Uterus (tissue), 4 donors: Measurements from ENCODE around the gene DNAH6. TPM values are rescaled to one million over a fixed set of nuclear protein-coding genes. Genes with fewer than 3 reads are reported as not detected.

Experiments
- DNase-seq, 2 donors: peaks; one replicate each; pipeline ENCODE4 v3.0.0-alpha.2; 2019 to 2020
- H3K27ac ChIP-seq, 2 donors: fragments of 200-600 bp; sonication (generic); 1 replicate in 1 of 2; 2 replicates in 1 of 2; pipeline ENCODE4 v1.5.1; 2016 to 2018
- H3K27me3 ChIP-seq, 2 donors: fragments of 200-600 bp; sonication (generic); one replicate each; pipeline ENCODE4 v1.5.1; 2018 to 2019; ENCODE audit warnings: control low read depth in 1 of 2
- H3K36me3 ChIP-seq, 2 donors: fragments of 200-600 bp; sonication (generic); one replicate each; pipeline ENCODE4 v1.5.1; 2019; ENCODE audit warnings: control low read depth in 1 of 2
- H3K4me1 ChIP-seq, 2 donors: fragments of 200-600 bp; sonication (generic); one replicate each; pipeline ENCODE4 v1.5.1; 2018 to 2019; ENCODE audit warnings: control low read depth in 1 of 2
- H3K4me3 ChIP-seq, 2 donors: fragments of 200-600 bp; sonication (generic); 1 replicate in 1 of 2; 2 replicates in 1 of 2; pipeline ENCODE4 v1.5.1; 2018 to 2019; ENCODE audit warnings: mild to moderate bottlenecking in 1 of 2
- H3K9me3 ChIP-seq, 2 donors: fragments of 200-600 bp; sonication (generic); one replicate each; pipeline ENCODE4 v1.5.1; 2019; ENCODE audit warnings: control low read depth in 1 of 2
- POLR2A ChIP-seq, 2 donors: fragments of 450-650 bp; IDR thresholded peaks; one replicate each; pipeline ENCODE4 v1.6.1; 2016; ENCODE audit warnings: antibody characterized with exemption in 2 of 2, mild to moderate bottlenecking in 1 of 2, moderate library complexity in 1 of 2
- intact Hi-C: fragments of 100-400 bp; cut with DNase I; formaldehyde crosslinking; loops from one replicate; pipeline ENCODE4 v1.15.1; 2023; ENCODE audit warnings: low total_unique reads
- total RNA-seq, 4 donors: library from RNA; depleted of rRNA in 3 of 4; stranded (reverse); fragments of >200 nt in 3 of 4; gene quantifications; one replicate each; pipeline versions ENCODE4 v1.1.0 to v1.2.4, GENCODE V29; 2014 to 2023
- TF ChIP-seq, protein P1 (sequence below), 4 experiments: fragments of 200-600 bp in 2 of 4; fragments of 450-650 bp in 2 of 4; sonication (generic) in 2 of 4; IDR thresholded peaks; one replicate each; pipeline ENCODE4 v1.5.1; 2016 to 2019; ENCODE audit warnings: antibody characterized with exemption in 4 of 4, mild to moderate bottlenecking in 2 of 4, moderate library complexity in 1 of 4
- donor health status: DM: yes; HTN: yes; CAD: no.

DNAH6 gene
- total RNA-seq, 4 donors from 2014 or later, result 1.0 to 8.4 (median 2.7) TPM

DNA sequence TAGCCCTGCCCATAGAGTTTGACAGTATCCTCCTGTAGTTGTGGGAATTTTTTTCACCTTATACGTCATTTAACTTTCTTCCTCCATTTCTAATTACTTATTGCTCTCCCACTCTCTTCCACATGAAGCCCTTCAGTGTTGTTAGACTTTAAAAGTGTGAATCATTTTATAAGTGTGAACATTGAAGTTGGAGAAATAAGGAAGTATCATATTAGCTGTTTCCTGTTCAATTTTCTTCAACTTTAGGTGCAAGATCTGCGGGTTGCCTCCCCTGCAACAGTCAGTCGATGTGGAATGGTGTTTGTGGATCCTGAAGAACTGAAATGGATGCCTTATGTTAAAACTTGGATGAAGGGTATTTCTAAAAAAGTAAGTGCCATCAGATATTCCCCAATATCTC, 138.1 kb downstream of the DNAH6 start:
- Histone ChIP-seq H3K36me3 (no peaks in the 10 kb centered on the region), H3K4me1 (no peaks in the 10 kb centered on the region), H3K27ac (no peak overlapping the region), H3K9me3 (no peaks in the 10 kb centered on the region), H3K27me3 (no peaks in the 10 kb centered on the region), H3K4me3 (no peak overlapping the region)
- no peak for TF ChIP-seq POLR2A (IDR thresholded peaks at IDR 0.05)
- TF ChIP-seq, protein P1, sequence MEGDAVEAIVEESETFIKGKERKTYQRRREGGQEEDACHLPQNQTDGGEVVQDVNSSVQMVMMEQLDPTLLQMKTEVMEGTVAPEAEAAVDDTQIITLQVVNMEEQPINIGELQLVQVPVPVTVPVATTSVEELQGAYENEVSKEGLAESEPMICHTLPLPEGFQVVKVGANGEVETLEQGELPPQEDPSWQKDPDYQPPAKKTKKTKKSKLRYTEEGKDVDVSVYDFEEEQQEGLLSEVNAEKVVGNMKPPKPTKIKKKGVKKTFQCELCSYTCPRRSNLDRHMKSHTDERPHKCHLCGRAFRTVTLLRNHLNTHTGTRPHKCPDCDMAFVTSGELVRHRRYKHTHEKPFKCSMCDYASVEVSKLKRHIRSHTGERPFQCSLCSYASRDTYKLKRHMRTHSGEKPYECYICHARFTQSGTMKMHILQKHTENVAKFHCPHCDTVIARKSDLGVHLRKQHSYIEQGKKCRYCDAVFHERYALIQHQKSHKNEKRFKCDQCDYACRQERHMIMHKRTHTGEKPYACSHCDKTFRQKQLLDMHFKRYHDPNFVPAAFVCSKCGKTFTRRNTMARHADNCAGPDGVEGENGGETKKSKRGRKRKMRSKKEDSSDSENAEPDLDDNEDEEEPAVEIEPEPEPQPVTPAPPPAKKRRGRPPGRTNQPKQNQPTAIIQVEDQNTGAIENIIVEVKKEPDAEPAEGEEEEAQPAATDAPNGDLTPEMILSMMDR (IDR thresholded peaks at IDR 0.05), result no peak
- intact Hi-C loops, result no loop called here
- DNase-seq, result no peak

GRCh38 chr2:84669122-84669521, 152.8 kb downstream of the DNAH6 start:
- no peaks in the 10 kb centered on the region for H3K9me3 ChIP-seq
- no peak overlapping the region for H3K4me3 ChIP-seq
- no peaks in the 10 kb centered on the region for H3K27me3 ChIP-seq
- TF ChIP-seq POLR2A (IDR thresholded peaks at IDR 0.05), result no peak
- TF ChIP-seq, protein P1 (IDR thresholded peaks at IDR 0.05), result no peak
- H3K36me3 ChIP-seq, result no peaks in the 10 kb centered on the region
- H3K4me1 ChIP-seq, result no peaks in the 10 kb centered on the region
- no peak overlapping the region for H3K27ac ChIP-seq
- intact Hi-C loops, result no loop called here
- DNase-seq, result no peak

- intact Hi-C loops, result no loop called here
- H3K36me3 ChIP-seq, result no peaks in the 10 kb centered on the region
- no peaks in the 10 kb centered on the region for H3K4me1 ChIP-seq
- H3K27ac ChIP-seq, result no peak overlapping the region
- no peak overlapping the region for H3K4me3 ChIP-seq
- H3K9me3 ChIP-seq, result no peaks in the 10 kb centered on the region
- DNase-seq, result no peak
- H3K27me3 ChIP-seq, result no peaks in the 10 kb centered on the region
- TF ChIP-seq, protein P1 (IDR thresholded peaks at IDR 0.05), result no peak
- no peak for TF ChIP-seq POLR2A (IDR thresholded peaks at IDR 0.05)
Observed at GRCh38 chr2:84674099-84674498, 157.8 kb downstream of the DNAH6 start.

- intact Hi-C loops, result no loop called here
- H3K27ac ChIP-seq, result no peak overlapping the region
- H3K4me1 ChIP-seq, result no peaks in the 10 kb centered on the region
- no peaks in the 10 kb centered on the region for H3K36me3 ChIP-seq
- no peak overlapping the region for H3K4me3 ChIP-seq
- TF ChIP-seq, protein P1 (IDR thresholded peaks at IDR 0.05), result no peak
- TF ChIP-seq POLR2A (IDR thresholded peaks at IDR 0.05), result no peak
- no peaks in the 10 kb centered on the region for H3K27me3 ChIP-seq
- no peak for DNase-seq
- no peaks in the 10 kb centered on the region for H3K9me3 ChIP-seq
Observed at GRCh38 chr2:84674586-84674985, 158.3 kb downstream of the DNAH6 start.

- Histone ChIP-seq H3K27ac (no peak overlapping the region), H3K9me3 (no peaks in the 10 kb centered on the region), H3K27me3 (no peaks in the 10 kb centered on the region), H3K4me3 (no peak overlapping the region), H3K4me1 (no peaks in the 10 kb centered on the region), H3K36me3 (no peaks in the 10 kb centered on the region)
- TF ChIP-seq POLR2A (IDR thresholded peaks at IDR 0.05), result no peak
- TF ChIP-seq, protein P1 (IDR thresholded peaks at IDR 0.05), result no peak
- no peak for DNase-seq
- intact Hi-C loops, result no loop called here
Observed at GRCh38 chr2:84676295-84676694, 160.0 kb downstream of the DNAH6 start.
